Activated CD8-positive, alpha-beta memory T cell treated with anti-CD3 and anti-CD28 coated beads, Interleukin-2, amount 50 U/mL, for 48 hours (primary cell): ENCODE results near the gene KLHL11.
A peak's percentile ranks its signal among the peaks of the same experiment; 100 is the strongest.
"Not testable (repeated sequence)": the region's sequence is repeated elsewhere in the genome, so short reads cannot be mapped to it uniquely, and the experiment has no call there.

ENCODE experiments used
- DNase-seq: peaks from one replicate; pipeline ENCODE4 v3.0.0-alpha.2; 2020

KLHL11 gene

GRCh38 chr17:41882756-41883155 is 17.5 kb upstream of the KLHL11 start:
- DNase-seq: no peak

GRCh38 chr17:41880130-41880529 is 14.9 kb upstream of the KLHL11 start:
- DNase-seq: no peak

GRCh38 chr17:41874293-41874670 is 9.1 kb upstream of the KLHL11 start:
- not testable (repeated sequence) for DNase-seq

GRCh38 chr17:41873559-41874292 is 8.5 kb upstream of the KLHL11 start:
- no peak for DNase-seq

- no peak for DNase-seq
Observed at GRCh38 chr17:41871789-41872188, 6.6 kb upstream of the KLHL11 start.

GRCh38 chr17:41870627-41871026 is 5.4 kb upstream of the KLHL11 start:
- no peak for DNase-seq

GRCh38 chr17:41870097-41870496 is 4.9 kb upstream of the KLHL11 start:
- no peak for DNase-seq

GRCh38 chr17:41869426-41869825 is 4.2 kb upstream of the KLHL11 start:
- no peak for DNase-seq

- DNase-seq: no peak
Observed at GRCh38 chr17:41868568-41868967, 3.3 kb upstream of the KLHL11 start.

GRCh38 chr17:41865596-41865893 is 322 bp upstream of the KLHL11 start:
- DNase-seq: no peak

- no peak for DNase-seq
Observed at GRCh38 chr17:41864498-41864835, 756 bp downstream of the KLHL11 start.

- DNase-seq: peak; percentile 71
Observed at GRCh38 chr17:41863074-41863848, 2.0 kb downstream of the KLHL11 start.

- no peak for DNase-seq
Observed at GRCh38 chr17:41860254-41860931, 4.8 kb downstream of the KLHL11 start.

GRCh38 chr17:41851382-41851781 is 13.8 kb downstream of the KLHL11 start:
- not testable (repeated sequence) for DNase-seq

GRCh38 chr17:41849251-41849990 is 15.8 kb downstream of the KLHL11 start:
- no peak for DNase-seq

- no peak for DNase-seq
Observed at GRCh38 chr17:41848788-41849187, 16.4 kb downstream of the KLHL11 start.

GRCh38 chr17:41844971-41845370 is 20.3 kb downstream of the KLHL11 start:
- no peak for DNase-seq

- DNase-seq: not testable (repeated sequence)
Observed at GRCh38 chr17:41840781-41841180, 24.4 kb downstream of the KLHL11 start.

- DNase-seq: not testable (repeated sequence)
Observed at GRCh38 chr17:41839448-41839847, 25.8 kb downstream of the KLHL11 start.

- DNase-seq: no peak
Observed at GRCh38 chr17:41837761-41838538, 27.3 kb downstream of the KLHL11 start, which contains the start of gene KLHL10. Gene KLHL10, plus strand, starts transcription at chr17:41837825. Its CDS starts 108 bp downstream, at chr17:41837933.

GRCh38 chr17:41836550-41837196 is 28.6 kb downstream of the KLHL11 start:
- DNase-seq: no peak
